GM19455 (cell line): ENCODE data around the gene BACH2.

Source experiments
- ATAC-seq: cut with Tn5 transposase; IDR thresholded peaks from one replicate; pipeline ENCODE4 v1.9.1; 2021; ENCODE audit not compliant: unreplicated experiment

Gene BACH2

GRCh38 chr6:90103056-90103800 is 193.4 kb downstream of the BACH2 start:
- peak; percentile 63 for ATAC-seq

DNA sequence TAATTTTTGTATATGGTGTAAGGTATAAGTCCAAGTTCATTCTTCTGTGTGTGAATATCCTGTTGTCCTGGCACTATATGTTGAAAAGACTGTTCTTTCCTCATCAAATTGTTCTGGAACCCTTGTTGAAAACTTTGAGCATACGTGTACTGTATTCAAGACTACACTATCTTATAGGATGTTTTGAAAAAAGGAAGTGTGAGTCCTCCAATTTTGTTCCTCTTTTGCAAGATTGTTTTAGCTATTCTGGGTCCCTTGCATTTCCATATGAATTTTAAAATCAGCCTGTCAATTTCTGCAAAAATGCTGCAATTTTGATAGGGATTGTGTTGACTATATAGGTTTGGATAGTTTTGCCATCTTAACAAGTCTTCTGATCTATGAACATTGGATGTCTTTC is 195.2 kb downstream of the BACH2 start:
- no peak for ATAC-seq

DNA sequence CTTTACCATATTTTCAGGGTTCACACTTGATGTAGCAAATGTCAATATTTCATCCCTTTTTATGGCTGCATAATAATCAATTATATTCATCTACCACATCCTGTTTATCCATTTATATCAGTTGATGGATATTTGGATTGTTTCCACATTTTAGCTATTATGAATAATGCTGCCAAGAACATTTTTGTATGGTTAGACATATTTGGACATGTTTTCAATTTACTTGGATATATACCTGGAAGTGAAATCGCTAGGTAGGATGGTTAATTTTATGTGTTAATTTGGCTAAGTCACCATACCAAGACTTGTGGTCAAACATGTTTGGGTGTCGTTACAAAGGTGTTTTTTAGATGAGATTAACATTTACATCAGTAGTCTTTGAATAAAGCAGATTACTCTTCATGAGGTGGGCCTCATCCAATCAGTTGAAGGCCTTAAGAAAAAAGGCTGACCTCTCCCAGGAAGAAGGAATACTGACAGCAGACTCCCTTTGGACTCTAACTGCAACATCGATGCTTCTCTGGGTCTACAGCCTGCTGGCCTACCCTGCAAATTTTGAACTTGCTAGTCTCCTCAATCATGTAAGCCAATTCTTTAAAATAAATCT is 196.5 kb downstream of the BACH2 start:
- ATAC-seq: no peak

- ATAC-seq: no peak
Measured at GRCh38 chr6:90098627-90099026, 198.0 kb downstream of the BACH2 start.

DNA sequence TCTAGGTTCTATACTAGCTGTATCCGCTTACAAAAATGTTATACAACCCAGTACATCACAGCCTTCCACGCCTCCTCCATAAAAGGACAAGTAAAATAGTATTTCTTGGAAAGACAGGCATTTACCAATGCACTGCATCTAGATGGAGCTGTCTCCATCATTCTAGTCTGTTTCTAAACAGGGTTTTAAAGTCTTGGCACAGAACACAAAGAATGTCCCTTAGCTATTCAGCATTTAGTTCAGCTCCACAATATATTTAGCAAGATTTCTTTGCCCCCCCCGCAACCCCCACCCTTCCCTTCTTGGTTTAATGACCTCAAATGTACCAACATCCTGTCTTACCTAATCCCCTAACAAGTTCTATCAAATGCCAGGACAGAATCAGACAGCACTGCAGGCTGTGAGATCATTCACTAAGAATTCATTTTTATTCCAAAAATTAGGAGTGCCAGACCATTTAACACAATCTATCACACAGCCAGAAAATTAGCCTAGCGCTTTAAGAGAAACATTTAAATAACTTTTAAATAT is 198.6 kb downstream of the BACH2 start:
- ATAC-seq: no peak

- no peak for ATAC-seq
Measured at GRCh38 chr6:90097356-90097755, 199.3 kb downstream of the BACH2 start.

GRCh38 chr6:90096818-90097217 is 199.8 kb downstream of the BACH2 start:
- ATAC-seq: no peak

- ATAC-seq: no peak
Measured at GRCh38 chr6:90095788-90096187, 200.9 kb downstream of the BACH2 start.

DNA sequence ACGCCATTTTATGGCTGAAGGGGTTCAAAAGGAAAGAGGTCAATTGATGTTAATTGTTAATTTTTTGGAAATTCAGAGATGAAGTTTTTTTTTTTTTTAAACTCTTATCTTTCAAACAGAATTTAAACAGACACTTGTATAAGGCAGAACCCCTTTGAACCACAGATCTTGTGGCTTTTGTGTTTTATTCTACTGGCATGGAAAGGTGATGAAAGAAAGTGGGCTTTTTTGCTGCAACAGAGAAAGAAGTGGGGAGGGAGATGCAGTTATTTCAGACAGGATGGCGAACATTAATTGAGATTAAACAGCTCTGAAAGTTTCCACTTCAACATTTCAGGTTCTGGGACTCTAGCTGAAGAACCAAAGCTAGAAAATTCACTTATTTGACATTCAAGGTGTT is 201.5 kb downstream of the BACH2 start:
- ATAC-seq: no peak

DNA sequence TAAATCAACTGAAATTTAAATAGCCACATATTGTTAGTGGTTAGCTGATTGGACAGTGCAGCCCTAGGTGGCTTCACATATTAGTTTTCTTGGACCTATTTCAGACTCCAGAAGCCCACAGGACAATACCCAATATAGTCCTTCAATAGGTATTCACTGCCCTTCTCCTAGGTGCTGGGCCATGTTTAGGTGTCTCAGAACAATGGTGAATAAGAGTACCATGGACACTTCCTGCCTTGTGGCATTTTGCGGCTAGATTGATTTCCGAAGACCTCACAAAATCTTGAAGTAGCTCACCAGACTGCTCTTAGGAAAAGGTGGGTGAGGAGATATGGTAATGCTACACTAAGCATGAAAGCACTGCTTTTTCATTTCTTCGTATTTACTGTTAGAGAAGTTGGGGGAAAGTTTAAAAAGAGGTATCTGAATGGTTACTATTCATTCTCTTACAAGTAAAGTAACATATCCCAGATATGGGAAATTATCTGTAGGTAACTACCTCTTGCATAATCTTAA is 203.0 kb downstream of the BACH2 start:
- ATAC-seq: no peak

DNA sequence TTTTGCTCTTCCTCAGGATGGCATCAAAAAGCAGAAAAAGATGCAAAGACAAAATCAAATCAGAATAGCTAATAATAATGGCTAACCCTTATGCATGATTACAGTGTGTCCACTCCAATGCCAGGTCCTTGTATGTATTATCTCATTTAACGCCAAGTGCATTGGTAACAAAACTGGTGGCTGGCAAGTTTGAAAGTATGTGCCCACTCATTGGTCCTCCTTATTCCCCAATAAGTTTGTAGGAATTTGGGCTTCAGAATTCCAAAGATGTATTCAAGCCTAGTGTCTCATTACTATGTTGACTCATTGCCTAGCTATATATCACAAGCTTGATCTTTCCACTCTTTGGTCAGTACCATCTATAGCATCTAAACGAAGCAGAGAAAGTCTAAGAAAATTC is 205.8 kb downstream of the BACH2 start:
- no peak for ATAC-seq

DNA sequence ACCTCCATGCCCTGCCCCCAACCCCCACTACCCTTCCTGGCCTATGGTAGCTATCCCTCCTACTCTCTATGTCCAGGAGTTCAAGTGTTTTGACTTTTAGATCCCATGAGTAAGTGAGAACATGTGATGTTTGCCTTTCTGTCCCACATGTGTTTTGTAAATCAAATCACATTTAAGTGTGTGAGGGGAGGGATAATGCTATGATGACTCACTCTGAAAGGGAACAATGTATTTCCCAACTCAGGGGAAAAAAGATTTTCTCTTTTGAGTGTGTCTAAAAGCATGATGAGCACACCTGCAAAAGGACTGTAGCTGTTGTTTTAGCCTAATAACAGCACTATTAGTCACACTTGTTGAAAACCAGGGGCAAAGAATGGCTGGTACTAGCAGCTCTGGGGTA is 208.6 kb downstream of the BACH2 start:
- no peak for ATAC-seq

- no peak for ATAC-seq
Measured at GRCh38 chr6:90087106-90087833, 209.4 kb downstream of the BACH2 start.

- no peak for ATAC-seq
Measured at GRCh38 chr6:90086517-90086916, 210.1 kb downstream of the BACH2 start.

- peak; percentile 51 for ATAC-seq
Measured at GRCh38 chr6:90083891-90084290, 212.8 kb downstream of the BACH2 start.

- ATAC-seq: no peak
Measured at GRCh38 chr6:90082847-90083246, 213.8 kb downstream of the BACH2 start.

- ATAC-seq: peak; percentile 85
Measured at GRCh38 chr6:90080876-90081481, 215.7 kb downstream of the BACH2 start.

GRCh38 chr6:90079560-90080490 is 216.8 kb downstream of the BACH2 start:
- ATAC-seq: no peak

- no peak for ATAC-seq
Measured at GRCh38 chr6:90078513-90079289, 217.9 kb downstream of the BACH2 start.
